ENCODE results near the gene CDC45.

Gene CDC45

DNA sequence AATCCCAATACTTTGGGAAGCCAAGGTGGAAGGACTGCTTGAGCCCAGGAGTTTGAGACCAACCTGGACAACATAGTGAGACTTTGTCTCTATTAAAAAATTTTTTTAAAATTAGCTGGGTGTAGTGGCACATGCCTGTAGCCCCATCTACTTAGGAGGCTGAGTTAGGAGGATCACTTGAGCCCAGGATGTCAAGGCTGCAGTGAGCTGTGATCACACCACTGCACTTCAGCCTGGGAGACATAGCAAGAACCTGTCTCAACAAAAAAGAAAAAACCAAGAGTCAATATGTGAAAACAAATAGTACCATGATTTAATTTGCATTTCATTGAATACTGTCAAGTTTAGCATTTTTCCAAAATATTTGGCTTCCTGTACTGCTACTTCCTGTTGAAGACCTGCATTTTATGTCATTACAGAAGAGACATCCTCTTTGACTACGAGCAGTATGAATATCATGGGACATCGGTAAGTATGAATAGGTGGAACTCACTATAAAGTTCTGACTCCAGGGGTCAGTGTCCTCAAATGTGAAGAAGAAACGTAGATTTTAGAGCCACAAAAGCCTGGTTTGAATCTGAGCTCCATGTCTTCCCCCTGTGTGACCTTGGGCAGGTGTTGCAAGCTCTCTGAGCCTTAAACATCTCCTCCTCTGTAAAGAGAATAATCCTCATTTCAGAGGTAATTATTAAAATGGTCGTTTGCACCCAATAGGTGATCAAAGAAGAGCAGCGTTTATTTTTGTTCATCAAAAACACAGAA is 16.0 kb downstream of the CDC45 start:
- DNase-seq (ENCODE audit: low read depth): no peak

DNA sequence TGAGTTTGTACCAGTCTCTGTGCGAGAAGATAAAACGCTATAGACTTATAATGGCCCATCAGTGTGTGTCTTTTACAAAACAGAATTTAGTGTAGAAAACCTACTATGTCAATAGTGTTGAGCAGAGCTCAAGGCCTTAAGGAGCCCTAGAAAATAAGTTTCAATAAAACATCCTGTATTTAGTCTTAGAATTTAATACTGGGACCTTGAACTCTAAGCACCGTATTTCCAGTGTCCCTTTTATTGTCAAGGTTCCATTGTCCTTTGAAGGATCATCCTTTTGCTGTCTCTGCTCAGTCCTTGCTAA is 16.6 kb downstream of the CDC45 start:
- DNase-seq (ENCODE audit: low read depth): no peak

DNA sequence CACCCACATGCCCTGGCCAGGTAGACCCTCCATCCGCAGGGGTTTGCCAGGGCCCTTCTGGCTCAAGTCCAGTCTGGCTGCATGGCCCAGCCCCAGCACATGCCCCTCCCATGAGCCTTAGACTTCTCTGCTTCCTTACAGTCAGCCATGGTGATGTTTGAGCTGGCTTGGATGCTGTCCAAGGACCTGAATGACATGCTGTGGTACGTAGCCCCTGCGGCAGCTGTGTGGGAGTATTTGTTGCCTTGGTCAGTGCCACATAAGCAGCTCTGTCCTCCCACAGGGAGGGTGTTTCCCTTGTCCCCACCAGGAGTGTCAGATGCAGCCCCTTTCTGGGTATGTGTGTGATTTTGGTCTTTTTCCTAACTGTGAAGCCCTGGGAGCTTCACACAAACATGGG is 17.5 kb downstream of the CDC45 start:
- DNase-seq (ENCODE audit: low read depth): no peak

DNA sequence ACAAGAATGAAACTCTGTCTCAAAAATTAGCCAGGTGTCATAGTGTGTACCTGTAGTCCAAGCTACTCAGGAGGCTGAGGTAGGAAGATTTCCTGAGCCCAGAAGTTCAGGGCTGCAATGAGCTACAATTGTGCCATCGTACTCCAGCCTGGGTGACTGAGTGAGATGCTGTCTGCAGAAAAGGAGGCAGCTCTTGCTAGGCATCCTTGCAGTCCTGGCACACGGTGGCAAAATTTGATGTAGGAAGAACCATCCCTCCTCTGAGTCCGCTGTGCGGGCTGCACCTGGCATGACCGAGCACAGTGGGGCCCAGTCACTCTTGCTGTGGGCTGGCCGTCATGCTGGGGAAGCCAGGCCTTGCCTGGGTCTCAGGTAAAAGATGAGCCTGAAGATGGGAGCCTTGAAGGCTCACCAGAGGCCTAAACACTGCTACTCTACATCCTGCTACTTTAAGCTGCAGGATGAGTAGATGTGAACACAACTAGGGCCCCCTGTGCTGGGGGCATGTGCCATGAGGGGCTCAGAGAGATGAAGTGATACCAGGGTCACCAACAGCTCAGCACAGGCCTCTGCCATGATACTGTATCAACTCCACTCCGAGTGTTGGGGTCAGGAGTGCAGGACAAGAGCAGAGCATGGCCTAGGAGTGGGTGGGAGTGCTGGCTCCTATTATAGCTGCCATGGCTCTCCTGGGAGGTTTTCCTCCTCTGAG is 18.6 kb downstream of the CDC45 start:
- DNase-seq (ENCODE audit: low read depth): no peak

DNA sequence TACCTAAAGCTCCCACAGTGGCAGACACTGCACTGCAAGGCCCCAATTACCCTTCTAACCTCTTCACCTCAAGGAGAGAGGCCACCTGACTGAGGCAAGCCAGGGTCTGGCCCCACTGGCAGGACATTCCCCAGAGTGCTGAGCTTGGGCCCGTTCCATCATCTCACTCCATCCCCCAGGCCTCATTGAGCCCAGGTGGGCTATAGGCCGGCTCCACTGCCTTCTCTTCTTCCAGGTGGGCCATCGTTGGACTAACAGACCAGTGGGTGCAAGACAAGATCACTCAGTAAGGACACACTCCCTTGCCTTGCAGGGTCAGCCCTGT is 19.1 kb downstream of the CDC45 start:
- DNase-seq (ENCODE audit: low read depth): no peak

DNA sequence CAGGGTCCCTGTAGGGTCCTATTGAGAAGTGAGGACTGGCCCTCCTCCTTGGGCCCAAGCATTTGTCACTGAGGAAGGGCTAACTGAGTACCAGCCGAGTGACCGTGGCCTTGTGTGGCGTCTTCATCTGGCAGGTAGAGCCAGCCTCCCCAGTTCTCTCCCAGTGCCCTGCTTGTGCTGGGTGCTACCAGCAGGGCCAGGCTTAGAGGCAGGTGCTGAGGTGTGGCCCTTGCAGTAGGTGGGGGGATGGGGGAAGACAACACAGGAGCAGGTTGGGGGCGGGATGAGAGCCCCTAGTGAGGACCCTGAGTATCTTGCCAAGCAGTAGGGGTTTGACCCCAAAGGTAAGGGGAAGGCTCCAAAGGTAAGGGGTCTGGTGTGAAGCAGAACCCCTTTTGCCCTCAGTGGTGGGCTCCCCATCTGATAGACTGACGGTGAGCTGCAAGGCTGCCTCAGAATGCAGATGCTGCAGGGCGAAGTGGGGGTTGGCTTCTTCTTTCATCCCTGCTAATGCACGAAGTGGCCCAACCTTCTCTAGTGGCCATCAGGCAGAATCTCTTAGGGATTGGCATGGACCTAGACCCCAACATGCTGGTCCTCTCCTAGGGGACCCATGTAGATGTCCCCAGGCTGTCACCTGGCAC is 19.6 kb downstream of the CDC45 start:
- DNase-seq (ENCODE audit: low read depth): no peak

DNA sequence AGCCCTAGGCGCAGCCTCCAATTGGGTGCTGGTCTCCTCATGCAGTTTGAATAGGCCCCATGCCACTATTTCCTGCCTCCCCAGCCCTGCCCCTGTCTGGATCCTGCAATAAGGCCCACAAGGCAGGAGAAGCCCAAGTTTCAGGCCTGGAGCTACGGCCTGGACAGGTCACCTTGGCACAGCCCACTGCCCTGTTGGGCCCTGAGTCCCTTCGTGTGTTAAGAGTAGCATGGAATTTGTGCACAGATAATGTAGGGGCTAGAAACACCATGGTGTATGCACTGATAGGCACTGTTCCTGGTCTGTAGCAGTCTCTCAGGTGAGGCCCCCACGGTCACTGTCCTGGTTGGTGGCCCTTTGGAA is 20.1 kb downstream of the CDC45 start:
- no peak for DNase-seq (ENCODE audit: low read depth)

DNA sequence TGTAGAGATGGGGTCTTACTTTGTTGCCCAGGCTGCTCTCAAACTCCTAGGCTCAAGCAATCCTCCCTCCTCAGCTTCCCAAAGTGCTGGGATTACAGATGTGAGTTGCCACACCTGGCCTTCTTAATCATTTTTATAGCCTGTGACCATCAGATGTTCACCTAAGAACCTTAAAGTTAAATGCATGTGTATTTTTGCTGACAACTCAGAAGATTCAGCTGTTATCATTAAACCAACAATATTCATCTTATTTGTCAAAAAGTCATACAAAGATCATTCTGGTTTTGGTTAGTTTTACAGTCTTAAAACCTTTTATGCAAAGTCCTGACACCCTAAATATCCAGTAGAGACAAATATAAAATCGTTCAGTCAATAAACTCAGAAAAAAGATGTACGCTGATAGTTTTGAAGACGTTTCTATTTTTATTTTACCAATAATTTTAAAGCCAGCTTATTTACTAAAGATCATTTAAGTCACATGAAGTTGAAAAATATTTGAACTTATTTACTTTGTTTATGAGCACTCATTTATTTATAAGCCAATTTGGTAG is 22.3 kb downstream of the CDC45 start:
- DNase-seq (ENCODE audit: low read depth): no peak

DNA sequence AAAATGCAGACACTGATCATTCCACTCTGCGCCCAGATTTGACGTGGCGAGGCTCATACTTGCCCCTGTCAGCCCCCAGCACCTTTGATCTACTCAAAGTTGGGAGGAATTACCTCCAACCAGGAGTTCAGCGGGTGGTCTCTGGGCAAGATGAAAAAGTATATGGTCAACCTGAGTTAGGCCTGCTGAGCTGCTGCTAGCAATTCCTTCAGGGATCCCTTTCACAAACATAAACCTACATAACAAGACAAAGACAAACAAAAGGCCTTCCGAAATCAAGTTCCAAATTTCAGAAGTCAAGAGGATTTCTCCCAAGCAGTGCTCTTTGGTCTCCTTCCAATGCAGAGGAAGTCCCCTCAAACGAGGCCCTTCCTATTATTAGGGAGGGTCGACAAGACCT is 23.6 kb downstream of the CDC45 start:
- no peak for DNase-seq (ENCODE audit: low read depth)

DNA sequence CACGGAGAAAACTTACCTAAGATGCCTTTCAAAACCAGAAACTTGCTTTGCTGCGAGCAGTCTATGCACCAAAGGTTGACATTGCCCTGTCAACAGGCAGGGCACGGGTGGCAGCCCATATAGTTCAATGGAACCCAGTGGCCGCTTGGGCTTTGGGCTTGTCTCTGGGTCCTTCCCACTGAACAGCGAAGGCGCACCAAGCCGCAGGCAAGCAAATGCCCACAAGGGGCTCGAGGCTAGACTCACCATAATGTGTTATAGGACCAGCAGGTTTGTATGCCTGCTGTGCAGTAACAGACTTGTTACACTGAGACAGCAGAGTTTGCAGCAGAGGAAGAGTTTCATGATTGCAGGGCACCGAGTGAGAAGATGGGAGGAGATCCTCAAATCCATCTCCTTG is 24.1 kb downstream of the CDC45 start:
- DNase-seq (ENCODE audit: low read depth): no peak

DNA sequence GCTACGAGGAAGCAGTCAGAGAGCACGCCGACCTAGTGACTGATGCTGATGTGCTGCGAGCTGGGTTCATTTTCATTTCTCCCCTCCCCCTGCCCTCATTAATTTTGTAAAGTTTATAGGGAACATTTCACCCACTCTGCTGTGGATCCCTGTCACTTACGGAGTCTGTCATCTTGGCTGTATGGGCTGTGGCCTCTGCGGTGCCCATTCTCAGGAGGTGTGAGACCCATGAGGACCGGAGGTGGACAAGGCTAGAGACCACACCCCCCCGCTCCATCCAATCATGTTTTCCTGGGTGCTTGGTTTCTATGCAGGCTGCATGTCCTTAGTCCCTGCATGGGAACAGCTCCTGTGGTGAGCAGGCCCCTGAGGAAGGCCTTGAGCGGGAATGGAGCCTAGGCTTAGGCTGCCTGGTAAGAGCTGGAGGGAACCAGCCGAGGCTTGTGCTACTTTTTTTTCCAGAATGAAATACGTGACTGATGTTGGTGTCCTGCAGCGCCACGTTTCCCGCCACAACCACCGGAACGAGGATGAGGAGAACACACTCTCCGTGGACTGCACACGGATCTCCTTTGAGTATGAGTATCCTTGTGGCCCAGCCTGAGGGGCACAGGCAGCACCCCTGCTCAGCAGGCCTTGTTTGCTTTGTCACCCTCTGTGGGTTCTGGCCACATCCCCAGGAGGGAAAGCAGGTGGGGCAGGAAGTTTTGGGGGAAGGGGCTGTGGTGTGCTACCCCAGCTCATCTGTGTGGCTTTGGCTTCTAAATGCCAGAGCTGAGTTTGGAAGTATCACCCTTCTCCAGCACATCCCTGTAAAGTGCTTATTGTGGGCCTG is 25.4 kb downstream of the CDC45 start:
- no peak for DNase-seq (ENCODE audit: low read depth)

DNA sequence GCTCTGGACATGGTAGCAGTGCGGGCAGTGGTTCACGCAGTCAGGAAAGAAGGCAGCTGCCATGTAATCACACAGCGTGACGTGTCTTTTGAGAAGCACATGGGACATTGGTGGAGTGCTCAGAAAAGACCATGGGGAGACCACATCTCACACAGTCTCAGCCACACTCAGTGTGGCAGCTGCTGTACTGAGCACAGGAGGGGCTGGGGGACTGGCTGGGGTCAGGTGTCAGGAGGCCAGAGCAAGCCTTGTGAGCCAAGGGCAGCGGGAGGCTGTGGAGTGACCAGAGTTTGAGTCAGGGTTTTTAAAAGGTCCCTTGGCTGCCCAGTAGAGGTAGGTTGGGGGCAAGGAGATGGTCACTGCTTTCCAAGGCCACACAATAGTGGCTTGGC is 26.0 kb downstream of the CDC45 start:
- DNase-seq (ENCODE audit: low read depth): no peak

DNA sequence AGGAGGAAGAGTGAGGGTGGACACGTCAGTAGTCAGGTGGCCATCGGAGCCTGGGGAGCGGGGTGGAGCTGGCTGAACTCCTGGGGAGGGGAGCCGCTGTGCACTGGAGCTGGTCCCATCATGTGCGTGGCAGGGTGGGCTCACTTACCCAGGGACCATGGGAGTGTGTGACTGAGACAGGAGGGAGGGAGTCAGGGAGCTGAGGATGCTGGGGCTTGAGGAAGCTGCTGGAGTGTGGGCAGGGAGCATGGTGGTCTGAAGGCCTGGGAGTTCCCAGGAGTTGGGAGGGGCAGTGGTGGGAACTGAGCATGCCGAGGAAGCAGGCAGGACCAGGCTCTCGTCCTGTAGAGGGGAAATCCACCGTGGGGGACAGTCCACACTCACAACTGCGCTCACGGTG is 26.5 kb downstream of the CDC45 start:
- DNase-seq (ENCODE audit: low read depth): no peak

DNA sequence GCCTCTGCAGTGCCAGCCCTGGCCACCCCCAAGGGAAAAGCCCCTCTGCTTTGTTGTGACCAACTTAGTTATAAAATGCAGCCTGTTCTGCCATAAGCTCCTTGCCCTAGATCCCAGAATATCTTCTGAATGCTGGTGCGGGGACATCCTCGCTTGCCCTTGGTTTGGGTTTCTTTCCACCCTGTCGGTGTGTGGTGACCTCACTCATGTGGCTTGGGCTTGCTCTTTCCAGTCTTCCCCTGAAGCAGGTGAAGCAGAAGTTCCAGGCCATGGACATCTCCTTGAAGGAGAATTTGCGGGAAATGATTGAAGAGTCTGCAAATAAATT is 27.8 kb downstream of the CDC45 start:
- no peak for DNase-seq (ENCODE audit: low read depth)

DNA sequence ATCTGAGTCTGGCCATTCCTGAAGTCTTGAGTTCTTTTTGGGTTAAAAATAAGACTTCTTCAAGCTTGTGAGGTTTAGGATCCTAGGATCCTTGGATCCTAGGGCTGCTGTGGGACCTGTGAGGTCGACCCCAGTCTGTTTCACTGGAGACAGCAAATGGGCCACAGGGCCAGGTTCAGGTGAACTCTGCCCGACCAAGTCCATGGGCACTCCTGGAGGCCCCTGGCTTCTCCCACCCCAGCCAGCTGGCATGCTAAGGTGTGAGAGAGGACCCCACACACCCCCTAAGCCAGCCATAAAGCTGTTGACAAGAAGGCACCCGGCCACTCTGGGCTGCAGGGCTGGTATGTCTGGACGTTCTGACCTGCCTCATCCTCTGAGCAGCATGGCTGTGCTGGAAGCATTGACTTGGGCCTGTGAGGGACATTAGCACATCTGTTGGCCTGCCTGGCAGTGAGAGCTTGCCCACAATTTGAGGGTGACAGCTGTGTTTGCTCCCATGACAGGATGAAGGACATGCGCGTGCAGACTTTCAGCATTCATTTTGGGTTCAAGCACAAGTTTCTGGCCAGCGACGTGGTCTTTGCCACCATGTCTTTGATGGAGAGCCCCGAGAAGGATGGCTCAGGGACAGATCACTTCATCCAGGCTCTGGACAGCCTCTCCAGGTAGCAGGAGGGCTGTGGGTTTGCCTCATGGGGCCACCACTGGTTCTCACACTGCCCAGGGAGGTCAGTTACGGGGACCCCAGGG is 28.5 kb downstream of the CDC45 start:
- no peak for DNase-seq (ENCODE audit: low read depth)

DNA sequence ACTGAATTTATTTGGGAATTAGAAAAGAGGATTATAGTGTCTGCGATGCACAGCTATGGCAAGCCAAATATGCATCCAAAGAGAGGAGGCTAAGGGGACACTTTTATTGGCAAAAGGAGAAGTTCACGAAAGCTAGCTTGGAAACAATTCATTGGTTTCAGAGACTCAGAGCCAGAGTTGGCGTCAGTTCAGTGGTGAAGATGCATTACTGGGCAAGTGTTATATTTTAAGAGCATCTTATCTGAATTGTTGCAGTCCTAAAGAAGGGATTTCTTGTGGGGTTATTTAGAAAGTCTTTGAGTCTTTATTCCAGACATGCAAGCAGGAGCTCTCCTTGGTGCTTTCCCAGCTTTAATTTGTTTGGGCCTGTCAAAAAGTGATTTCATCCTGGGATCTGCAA is 29.5 kb downstream of the CDC45 start:
- no peak for DNase-seq (ENCODE audit: low read depth)

DNA sequence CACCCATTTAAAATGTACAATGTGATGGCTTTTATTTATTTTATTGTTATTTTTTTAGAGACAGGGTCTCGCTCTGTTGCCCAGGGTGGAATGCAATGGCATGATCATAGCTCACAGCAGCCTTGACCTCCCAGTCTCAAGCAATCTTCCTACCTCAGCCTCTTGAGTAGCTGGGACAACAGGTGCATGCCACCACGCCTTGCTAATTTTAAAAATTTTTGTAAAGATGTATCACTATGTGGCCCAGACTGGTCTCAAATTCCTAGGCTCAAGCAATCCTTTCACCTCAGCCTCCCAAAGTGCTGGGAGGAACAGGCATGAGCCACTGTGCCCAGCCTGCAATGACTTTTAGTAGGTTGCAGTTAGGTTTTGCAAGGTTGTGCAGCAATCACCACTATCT is 30.2 kb downstream of the CDC45 start:
- no peak for DNase-seq (ENCODE audit: low read depth)

DNA sequence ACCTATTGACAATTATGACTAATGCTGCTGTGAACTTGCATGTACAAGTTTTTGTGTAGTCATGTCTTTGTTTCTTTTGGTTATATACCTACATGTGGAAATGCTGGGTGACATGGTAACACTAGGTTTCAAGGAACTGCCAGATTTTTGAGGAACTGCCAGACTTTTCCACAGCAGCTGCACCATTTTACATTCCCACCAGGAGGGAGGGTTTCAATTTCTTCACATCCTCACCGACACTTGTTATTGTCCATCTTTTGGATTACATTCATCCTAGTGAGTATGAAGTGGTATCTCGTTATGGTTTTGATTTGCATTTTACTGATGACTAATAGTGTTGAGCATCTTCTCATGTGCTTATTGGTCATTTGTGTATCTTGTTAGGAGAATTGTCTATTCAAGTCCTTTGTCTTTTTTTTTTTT is 31.2 kb downstream of the CDC45 start:
- no peak for DNase-seq (ENCODE audit: low read depth)

DNA sequence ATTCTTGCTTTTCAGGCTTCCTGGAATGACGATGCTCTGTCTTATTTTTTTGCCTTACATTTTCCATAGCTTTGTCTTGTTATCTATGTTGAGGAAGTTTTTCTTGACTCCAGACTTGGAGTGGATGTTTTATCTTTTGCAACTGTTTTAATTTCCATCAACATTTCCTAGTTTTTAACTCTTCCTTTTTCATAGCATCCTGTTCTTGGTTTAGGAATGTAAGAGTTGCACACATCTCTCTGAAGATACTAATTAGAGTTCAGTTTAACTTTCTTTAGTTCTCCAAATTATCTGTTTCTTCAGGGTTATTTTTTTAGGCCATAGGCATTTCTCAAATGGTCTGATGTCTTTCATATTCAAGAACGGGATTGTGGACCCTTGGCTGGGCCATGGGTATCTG is 34.1 kb downstream of the CDC45 start:
- no peak for DNase-seq (ENCODE audit: low read depth)

DNA sequence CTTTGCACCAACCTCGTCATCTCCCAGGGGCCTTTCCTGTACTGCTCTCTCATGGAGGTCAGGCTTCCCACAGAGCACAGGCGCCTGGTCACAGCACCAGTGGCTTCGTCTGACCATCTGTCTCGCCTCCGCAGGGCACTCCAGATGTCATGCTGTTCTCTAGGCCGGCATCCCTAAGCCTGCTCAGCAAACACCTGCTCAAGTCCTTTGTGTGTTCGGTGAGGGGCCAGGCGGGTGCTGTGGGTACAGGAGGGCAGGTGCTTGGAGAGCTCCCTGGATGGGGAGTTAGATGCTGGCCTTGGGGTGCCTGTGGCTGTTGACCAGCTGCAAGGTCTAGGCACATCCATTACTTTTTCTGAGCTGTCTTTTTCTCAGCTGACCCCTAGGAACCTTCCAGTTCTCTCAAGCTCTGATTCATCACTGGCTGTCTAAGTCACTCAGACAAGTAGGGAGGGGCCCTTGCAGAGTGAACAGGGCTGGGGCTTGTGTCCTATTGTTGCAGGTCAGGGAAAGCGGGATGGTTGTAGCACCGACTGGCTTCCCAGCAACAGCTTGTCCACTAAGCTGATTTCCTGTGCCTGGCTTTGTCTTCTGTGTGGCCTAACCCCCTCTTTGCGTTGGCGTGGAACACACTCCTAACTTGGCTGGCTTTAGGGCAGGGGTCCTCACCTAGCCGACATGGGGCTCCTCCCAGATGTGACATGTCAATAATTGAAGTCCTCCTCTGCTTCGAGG is 35.3 kb downstream of the CDC45 start:
- no peak for DNase-seq (ENCODE audit: low read depth)

DNA sequence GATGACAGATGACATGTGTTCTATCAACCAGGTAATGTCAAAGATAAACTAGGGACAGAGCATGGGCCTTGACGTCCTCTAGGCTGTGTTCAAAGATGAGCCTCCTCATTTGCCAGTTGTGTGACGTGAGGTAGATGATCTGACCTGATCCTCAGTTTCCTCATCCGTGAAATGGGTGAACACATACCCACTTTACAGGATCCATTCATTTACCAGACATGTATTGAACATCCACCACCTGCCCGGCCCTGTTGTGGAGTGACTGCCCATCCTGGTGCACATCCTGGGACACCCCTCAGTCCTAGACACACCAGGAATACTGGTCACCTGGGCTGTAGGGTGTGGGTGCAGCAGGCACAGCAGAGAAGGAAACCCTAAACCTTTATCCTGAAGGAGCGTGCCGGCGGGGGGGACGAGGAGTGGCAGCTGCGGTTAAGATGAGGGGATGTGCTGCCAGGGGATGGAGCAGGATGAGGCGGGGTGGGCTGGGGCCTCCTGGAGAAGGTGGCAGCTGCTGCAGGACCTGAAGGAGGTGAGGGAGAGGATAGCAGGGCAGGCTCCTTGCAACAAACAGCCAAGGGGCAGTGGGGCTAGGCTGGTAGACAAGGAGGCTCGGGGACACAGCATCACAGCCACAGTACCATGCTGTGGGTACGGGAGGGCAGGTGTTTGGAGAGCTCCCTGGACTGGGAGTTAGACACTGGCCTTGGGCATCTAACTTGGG is 36.1 kb downstream of the CDC45 start:
- no peak for DNase-seq (ENCODE audit: low read depth)

Data from T follicular helper cell (primary cell).